Neural progenitor cell (in vitro differentiated cells): ENCODE results near the gene SNX1.

Experiments used
- EZH2 ChIP-seq: fragments of 200-600 bp; sonication (generic); IDR thresholded peaks from 2 replicates; pipeline ENCODE4 v1.6.1; 2017; ENCODE audit warnings: antibody characterized with exemption, mild to moderate bottlenecking, moderate library complexity
- EZH2phosphoT487 ChIP-seq: fragments of 200-600 bp; sonication (generic); IDR thresholded peaks from 2 replicates; pipeline ENCODE4 v1.6.1; 2017; ENCODE audit warnings: antibody characterized with exemption
- TF ChIP-seq, protein P1 (sequence below): fragments of 200-600 bp; sonication (generic); IDR thresholded peaks from 2 replicates; pipeline ENCODE4 v1.5.1; 2017; ENCODE audit warnings: antibody characterized with exemption, mild to moderate bottlenecking

DNA sequence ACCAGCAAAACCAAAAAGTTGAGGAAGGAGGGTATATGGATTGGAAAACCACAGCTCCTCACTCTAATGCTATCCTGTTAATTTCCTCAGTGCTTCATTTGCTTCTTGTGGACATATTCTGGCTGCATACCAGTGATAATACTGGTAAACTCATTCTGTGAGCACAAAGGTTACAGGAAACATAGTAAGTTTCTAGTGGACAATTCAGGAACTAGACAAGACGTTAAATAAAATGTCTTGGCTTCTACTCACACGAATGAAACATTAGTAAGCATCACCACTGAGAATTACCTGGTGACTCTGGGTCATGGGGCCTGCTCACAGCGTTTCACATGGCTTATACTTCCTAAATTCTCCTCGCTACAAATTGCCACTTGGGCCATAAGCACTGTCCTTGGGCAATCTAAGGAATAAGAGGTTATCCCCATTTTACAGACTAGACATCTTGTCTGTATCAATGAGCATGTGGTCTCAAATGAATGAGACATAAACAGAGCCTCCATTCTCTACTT is 87.1 kb downstream of the SNX1 start:
- TF ChIP-seq, protein P1, sequence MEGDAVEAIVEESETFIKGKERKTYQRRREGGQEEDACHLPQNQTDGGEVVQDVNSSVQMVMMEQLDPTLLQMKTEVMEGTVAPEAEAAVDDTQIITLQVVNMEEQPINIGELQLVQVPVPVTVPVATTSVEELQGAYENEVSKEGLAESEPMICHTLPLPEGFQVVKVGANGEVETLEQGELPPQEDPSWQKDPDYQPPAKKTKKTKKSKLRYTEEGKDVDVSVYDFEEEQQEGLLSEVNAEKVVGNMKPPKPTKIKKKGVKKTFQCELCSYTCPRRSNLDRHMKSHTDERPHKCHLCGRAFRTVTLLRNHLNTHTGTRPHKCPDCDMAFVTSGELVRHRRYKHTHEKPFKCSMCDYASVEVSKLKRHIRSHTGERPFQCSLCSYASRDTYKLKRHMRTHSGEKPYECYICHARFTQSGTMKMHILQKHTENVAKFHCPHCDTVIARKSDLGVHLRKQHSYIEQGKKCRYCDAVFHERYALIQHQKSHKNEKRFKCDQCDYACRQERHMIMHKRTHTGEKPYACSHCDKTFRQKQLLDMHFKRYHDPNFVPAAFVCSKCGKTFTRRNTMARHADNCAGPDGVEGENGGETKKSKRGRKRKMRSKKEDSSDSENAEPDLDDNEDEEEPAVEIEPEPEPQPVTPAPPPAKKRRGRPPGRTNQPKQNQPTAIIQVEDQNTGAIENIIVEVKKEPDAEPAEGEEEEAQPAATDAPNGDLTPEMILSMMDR = no peak
- TF ChIP-seq EZH2 (no peak), EZH2phosphoT487 (no peak)
